ENCODE data around the gene SYT14. TPM values are rescaled to one million over a fixed set of nuclear protein-coding genes. Genes with fewer than 3 reads are reported as not detected.

SYT14 gene
- total RNA-seq, 1 experiment from 2014 or later, result 12.0 TPM

- no peak for TF ChIP-seq ESRRA (CRISPR knock-in tag; IDR thresholded peaks at IDR 0.05; ENCODE audit: borderline replicate concordance)
- no peak for TF ChIP-seq ZNF263 (CRISPR knock-in tag; IDR thresholded peaks at IDR 0.05; ENCODE audit: low read depth)
- TF ChIP-seq, protein P1, sequence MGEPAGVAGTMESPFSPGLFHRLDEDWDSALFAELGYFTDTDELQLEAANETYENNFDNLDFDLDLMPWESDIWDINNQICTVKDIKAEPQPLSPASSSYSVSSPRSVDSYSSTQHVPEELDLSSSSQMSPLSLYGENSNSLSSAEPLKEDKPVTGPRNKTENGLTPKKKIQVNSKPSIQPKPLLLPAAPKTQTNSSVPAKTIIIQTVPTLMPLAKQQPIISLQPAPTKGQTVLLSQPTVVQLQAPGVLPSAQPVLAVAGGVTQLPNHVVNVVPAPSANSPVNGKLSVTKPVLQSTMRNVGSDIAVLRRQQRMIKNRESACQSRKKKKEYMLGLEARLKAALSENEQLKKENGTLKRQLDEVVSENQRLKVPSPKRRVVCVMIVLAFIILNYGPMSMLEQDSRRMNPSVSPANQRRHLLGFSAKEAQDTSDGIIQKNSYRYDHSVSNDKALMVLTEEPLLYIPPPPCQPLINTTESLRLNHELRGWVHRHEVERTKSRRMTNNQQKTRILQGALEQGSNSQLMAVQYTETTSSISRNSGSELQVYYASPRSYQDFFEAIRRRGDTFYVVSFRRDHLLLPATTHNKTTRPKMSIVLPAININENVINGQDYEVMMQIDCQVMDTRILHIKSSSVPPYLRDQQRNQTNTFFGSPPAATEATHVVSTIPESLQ (CRISPR knock-in tag; IDR thresholded peaks at IDR 0.05), result no peak
- TF ChIP-seq AR (CRISPR knock-in tag; IDR thresholded peaks at IDR 0.05), result no peak
- TF ChIP-seq MYBL2 (CRISPR knock-in tag; IDR thresholded peaks at IDR 0.05), result no peak
- no peak for TF ChIP-seq NFYB (CRISPR knock-in tag; conservative IDR thresholded peaks at IDR 0.05; ENCODE audit: low read depth)
- TF ChIP-seq SP1 (CRISPR knock-in tag; conservative IDR thresholded peaks at IDR 0.05), result no peak
- TF ChIP-seq FOXJ3 (CRISPR knock-in tag; IDR thresholded peaks at IDR 0.05; ENCODE audit: borderline replicate concordance), result no peak
These were observed 147.3 kb downstream of the SYT14 start (continued) for GRCh38 chr1:210085359-210085758.

DNA sequence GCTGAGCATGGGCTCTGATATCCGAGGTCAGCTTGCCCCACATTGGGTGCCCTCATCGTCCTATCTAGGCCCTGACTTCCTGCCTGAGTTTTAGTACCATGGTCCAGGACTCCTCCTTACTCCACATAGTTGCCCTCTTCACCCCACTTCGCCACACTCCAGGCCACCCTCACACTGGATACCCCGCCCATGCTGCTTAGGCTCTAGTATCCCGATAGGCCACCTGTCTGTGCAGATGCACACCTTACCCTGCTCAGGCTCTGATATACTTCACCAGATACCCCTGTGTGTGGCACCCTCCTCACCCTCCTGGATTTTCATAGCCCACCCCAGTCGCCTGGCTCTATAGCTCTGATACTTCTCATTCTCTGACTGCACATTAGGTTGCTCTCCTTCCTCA lies 149.0 kb downstream of the SYT14 start:
- no peak for ATAC-seq
- no peaks in the 10 kb centered on the region for H3K27me3 Mint-ChIP-seq (ENCODE audit: low read depth)
- no peak overlapping the region for H3K4me3 Mint-ChIP-seq
- CTCF ChIA-PET, result no interaction called here
- H3K9me3 Mint-ChIP-seq, result peaks cover 15% of the 10 kb centered on the region
- no peak for DNase-seq (ENCODE audit: low spot score)
- H3K4me1 Mint-ChIP-seq, result no peaks in the 10 kb centered on the region
- TF ChIP-seq ZNF281 (CRISPR knock-in tag; IDR thresholded peaks at IDR 0.05) (no peak), ZNF138 (CRISPR knock-in tag; conservative IDR thresholded peaks at IDR 0.05) (no peak), FOXK1 (CRISPR knock-in tag; IDR thresholded peaks at IDR 0.05) (no peak)
- TF ChIP-seq, protein P2, sequence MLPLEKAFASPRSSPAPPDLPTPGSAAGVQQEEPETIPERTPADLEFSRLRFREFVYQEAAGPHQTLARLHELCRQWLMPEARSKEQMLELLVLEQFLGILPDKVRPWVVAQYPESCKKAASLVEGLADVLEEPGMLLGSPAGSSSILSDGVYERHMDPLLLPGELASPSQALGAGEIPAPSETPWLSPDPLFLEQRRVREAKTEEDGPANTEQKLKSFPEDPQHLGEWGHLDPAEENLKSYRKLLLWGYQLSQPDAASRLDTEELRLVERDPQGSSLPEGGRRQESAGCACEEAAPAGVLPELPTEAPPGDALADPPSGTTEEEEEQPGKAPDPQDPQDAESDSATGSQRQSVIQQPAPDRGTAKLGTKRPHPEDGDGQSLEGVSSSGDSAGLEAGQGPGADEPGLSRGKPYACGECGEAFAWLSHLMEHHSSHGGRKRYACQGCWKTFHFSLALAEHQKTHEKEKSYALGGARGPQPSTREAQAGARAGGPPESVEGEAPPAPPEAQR (CRISPR knock-in tag; IDR thresholded peaks at IDR 0.05), result no peak
- POLR2A ChIA-PET, result no interaction called here
- peaks cover 15% of the 10 kb centered on the region for H3K36me3 Mint-ChIP-seq
- H3K27ac Mint-ChIP-seq, result no peak overlapping the region

- H3K27me3 Mint-ChIP-seq (ENCODE audit: low read depth), result no peaks in the 10 kb centered on the region
- H3K9me3 Mint-ChIP-seq, result peaks cover 15% of the 10 kb centered on the region
- no peak overlapping the region for H3K27ac Mint-ChIP-seq
- no peaks in the 10 kb centered on the region for H3K4me1 Mint-ChIP-seq
- ChIA-PET POLR2A (no interaction called here), CTCF (no interaction called here)
- ATAC-seq (no peak), DNase-seq (ENCODE audit: low spot score) (no peak)
- no peak overlapping the region for H3K4me3 Mint-ChIP-seq
- peaks cover 15% of the 10 kb centered on the region for H3K36me3 Mint-ChIP-seq
- no peak for TF ChIP-seq ZNF281 (CRISPR knock-in tag; IDR thresholded peaks at IDR 0.05)
- no peak for TF ChIP-seq TEAD1 (CRISPR knock-in tag; IDR thresholded peaks at IDR 0.05)
- TF ChIP-seq, protein P3, sequence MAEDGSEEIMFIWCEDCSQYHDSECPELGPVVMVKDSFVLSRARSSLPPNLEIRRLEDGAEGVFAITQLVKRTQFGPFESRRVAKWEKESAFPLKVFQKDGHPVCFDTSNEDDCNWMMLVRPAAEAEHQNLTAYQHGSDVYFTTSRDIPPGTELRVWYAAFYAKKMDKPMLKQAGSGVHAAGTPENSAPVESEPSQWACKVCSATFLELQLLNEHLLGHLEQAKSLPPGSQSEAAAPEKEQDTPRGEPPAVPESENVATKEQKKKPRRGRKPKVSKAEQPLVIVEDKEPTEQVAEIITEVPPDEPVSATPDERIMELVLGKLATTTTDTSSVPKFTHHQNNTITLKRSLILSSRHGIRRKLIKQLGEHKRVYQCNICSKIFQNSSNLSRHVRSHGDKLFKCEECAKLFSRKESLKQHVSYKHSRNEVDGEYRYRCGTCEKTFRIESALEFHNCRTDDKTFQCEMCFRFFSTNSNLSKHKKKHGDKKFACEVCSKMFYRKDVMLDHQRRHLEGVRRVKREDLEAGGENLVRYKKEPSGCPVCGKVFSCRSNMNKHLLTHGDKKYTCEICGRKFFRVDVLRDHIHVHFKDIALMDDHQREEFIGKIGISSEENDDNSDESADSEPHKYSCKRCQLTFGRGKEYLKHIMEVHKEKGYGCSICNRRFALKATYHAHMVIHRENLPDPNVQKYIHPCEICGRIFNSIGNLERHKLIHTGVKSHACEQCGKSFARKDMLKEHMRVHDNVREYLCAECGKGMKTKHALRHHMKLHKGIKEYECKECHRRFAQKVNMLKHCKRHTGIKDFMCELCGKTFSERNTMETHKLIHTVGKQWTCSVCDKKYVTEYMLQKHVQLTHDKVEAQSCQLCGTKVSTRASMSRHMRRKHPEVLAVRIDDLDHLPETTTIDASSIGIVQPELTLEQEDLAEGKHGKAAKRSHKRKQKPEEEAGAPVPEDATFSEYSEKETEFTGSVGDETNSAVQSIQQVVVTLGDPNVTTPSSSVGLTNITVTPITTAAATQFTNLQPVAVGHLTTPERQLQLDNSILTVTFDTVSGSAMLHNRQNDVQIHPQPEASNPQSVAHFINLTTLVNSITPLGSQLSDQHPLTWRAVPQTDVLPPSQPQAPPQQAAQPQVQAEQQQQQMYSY (CRISPR knock-in tag; IDR thresholded peaks at IDR 0.05), result no peak
- TF ChIP-seq SOX15 (CRISPR knock-in tag; IDR thresholded peaks at IDR 0.05), result no peak
- TF ChIP-seq, protein P4, sequence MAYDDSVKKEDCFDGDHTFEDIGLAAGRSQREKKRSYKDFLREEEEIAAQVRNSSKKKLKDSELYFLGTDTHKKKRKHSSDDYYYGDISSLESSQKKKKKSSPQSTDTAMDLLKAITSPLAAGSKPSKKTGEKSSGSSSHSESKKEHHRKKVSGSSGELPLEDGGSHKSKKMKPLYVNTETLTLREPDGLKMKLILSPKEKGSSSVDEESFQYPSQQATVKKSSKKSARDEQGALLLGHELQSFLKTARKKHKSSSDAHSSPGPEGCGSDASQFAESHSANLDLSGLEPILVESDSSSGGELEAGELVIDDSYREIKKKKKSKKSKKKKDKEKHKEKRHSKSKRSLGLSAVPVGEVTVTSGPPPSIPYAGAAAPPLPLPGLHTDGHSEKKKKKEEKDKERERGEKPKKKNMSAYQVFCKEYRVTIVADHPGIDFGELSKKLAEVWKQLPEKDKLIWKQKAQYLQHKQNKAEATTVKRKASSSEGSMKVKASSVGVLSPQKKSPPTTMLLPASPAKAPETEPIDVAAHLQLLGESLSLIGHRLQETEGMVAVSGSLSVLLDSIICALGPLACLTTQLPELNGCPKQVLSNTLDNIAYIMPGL (CRISPR knock-in tag; IDR thresholded peaks at IDR 0.05), result no peak
These were observed 151.8 kb downstream of the SYT14 start for GRCh38 chr1:210089855-210090254.

Measured in WTC11 (cell line).